ENCODE data around the gene CASP3. TPM values are rescaled to one million over a fixed set of nuclear protein-coding genes. Genes with fewer than 3 reads are reported as not detected.
A peak's percentile ranks its signal among the peaks of the same experiment; 100 is the strongest.

Gene CASP3
- total RNA-seq (2014; rRNA removed; shearing (Covaris generic)) = 62.2 and 63.6 TPM in 2 replicates
- polyA plus RNA-seq (2014; cell fraction: nucleus; rRNA removed) = 35.4 and 40.6 TPM in 2 replicates

- peak; percentile 90 for DNase-seq (ENCODE audit: extremely low read depth, low read depth)
Measured at GRCh38 chr4:184649026-184649970, at the start of gene CASP3, which contains the start of gene PRIMPOL. Gene CASP3 (minus strand): TSS chr4:184649447. CDS start chr4:184638453, 10,994 bp downstream. Gene PRIMPOL (plus strand): TSS chr4:184649738. CDS start chr4:184657141, 7,403 bp downstream.

DNA sequence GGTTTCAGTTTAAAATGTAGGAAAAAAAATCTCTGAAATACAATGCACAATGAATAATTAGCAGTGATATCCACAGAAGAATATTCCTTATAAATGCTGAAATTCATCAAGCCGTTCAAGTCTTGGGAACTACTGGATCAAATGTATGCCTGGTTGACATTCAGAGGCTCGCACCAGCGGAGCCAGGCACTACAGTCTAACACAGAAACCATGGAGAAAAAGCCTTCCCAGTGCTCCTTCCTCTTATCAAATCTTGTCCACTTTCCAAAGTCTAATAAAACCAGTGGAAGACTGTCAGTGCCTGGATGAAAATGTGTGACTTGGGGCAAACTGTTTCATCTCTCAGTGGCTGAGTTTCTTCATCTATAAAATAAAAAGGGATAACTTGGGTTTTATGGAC is 48.7 kb upstream of the CASP3 start:
- no peak for DNase-seq (ENCODE audit: extremely low read depth, low read depth)

- no peak for DNase-seq (ENCODE audit: extremely low read depth, low read depth)
Measured at GRCh38 chr4:184695178-184695896, 46.1 kb upstream of the CASP3 start.

GRCh38 chr4:184694412-184694956 is 45.2 kb upstream of the CASP3 start:
- DNase-seq (ENCODE audit: extremely low read depth, low read depth) = no peak

DNA sequence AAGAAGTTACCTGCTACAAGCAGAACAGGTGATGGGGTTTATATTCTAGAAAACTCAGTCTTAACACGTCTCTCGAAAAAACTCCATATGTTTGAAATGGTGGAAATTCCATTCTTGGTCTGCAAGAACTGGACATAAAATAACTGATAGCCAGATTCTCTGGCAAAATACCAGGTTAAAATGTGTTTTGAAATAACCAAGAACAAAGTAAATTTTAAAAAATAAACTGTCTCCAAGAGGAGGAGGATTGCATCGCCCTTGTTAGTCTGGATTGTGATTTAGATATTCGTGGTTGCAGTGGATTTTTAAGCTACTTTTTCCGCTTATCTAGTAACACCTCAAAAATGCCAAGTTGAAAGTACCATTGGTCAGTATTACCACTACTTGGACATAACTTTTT is 43.8 kb upstream of the CASP3 start:
- no peak for DNase-seq (ENCODE audit: extremely low read depth, low read depth)

DNA sequence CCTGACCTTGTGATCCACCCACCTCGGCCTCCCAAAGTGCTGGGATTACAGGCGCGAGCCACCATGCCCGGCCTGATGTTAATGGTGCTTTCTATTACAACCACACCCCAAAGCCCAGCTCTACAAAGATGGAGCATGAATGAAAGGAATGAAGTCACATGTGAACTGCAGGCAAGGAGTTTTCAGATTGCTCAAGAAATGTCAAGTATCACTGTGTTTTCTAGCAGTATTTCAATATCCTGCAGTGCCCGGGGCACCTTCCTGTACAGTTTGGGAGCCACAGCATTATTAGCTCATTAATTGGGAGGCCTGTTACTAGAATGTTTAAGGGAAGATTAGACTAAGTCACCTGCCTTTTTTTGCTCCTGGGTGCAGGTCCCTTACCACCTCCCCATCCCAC is 40.4 kb upstream of the CASP3 start:
- no peak for DNase-seq (ENCODE audit: extremely low read depth, low read depth)

DNA sequence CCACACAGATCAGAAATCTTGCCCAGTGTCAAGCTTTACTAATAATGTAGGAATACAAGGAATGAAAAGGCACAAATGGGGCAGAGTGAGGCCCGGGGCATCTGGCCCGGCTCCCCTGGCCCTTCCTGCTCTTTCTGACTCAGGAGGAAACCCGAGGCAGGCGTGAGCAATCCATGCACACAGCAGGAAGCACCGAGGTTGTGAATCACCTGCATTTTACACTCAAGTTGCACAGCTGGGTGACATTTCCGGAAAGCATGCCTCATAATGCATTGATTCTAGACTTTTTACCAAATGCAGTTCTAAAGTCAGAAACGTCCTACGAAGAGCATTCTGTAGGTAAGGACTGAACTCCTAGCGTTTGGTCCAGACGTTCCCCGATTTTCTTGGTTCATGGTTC is 39.2 kb upstream of the CASP3 start:
- peak; percentile 83 for DNase-seq (ENCODE audit: extremely low read depth, low read depth)

GRCh38 chr4:184688005-184688404 is 38.8 kb upstream of the CASP3 start:
- peak; percentile 52 for DNase-seq (ENCODE audit: extremely low read depth, low read depth)

DNA sequence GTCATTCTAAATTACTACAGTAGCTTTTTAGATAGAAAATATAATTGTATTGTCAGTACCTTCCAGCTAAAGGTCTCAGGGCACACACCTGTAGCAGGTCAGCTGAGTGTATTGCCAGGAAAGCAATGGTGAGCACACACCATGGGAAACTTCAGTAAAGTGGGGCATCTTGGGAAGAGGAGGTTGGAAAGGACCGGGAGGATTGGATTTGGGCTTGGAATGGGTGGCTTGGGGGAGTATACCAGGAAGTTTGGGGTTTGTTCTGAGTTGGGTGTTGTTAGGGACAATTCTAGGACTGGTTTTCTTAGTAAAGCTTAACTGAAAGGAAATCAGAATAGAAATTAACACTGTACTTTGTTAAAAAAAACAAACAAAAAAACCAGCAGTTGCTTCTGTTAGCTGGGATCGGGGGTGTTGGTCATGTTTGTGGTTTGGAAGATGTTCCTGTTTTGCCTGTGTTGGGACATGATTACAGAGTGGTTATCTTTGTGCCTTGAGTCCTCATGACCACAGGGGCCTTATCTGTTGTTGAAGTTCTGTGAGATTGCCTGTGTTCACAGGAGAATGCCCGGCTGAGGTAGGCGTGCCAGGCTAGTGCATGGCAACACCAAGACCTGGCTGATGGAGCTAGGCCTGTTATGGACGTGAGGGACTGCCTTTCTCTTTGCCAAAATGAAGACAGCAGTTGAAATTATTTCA is 35.4 kb upstream of the CASP3 start:
- no peak for DNase-seq (ENCODE audit: extremely low read depth, low read depth)

- no peak for DNase-seq (ENCODE audit: extremely low read depth, low read depth)
Measured at GRCh38 chr4:184681916-184682315, 32.7 kb upstream of the CASP3 start.

- DNase-seq (ENCODE audit: extremely low read depth, low read depth) = peak; percentile 82
Measured at GRCh38 chr4:184680698-184681097, 31.5 kb upstream of the CASP3 start.

GRCh38 chr4:184675821-184676492 is 26.7 kb upstream of the CASP3 start:
- no peak for DNase-seq (ENCODE audit: extremely low read depth, low read depth)

DNA sequence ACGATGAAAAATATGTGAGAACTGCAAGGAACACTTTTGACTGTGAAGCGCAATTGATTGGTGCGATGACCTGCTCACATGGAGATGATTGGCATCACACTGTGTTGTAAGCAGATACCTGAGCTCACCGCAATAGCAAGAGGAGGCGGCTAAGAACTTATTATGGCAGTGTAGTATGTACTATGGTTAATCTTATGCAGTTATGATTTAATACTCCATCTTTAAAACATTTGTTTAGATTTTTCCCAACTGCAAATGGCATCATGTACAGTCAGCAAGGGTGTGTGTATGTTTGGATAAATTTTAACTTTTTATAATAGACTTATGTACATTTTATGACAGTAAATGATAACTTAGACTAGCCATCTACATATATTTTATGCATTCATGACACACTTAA is 25.8 kb upstream of the CASP3 start:
- no peak for DNase-seq (ENCODE audit: extremely low read depth, low read depth)

DNA sequence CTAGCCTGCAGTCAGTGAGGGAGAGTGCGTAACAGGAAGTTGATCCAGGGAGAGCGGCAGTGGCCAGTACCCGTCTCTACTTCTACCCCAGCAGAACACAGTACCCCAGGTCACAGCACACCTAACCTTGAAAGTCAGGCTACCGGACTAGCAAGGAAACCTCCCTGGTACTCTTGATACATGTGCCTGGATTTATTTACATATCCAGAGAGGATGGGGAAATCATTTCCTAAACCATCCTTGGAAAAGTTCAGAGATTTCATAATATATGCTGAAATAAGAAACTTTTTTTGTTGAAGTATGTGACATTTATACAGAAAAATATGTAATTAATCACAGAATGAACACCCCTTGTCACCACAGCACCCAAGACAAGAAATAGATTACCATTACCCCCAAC is 24.8 kb upstream of the CASP3 start:
- DNase-seq (ENCODE audit: extremely low read depth, low read depth) = no peak

GRCh38 chr4:184672741-184673140 is 23.5 kb upstream of the CASP3 start:
- DNase-seq (ENCODE audit: extremely low read depth, low read depth) = no peak

DNA sequence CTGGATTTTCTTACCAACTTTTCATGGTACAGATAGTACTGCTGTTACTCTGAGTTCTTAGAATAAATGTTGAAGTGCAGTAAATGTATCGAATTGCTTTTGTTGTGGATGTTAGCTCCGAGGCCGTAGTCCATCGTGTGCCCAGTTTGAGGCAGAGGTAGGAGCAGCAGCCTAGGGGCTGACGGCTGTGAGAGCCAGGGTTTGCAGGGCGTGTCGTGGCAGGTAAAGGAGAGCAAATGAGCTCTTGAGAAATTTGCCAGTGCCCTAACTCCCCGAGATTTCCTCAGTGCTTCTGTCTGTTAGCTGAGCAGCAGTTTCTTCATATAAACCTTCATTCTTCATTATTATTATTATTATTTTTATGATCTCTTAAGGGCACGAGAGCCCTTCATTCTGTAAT is 21.9 kb upstream of the CASP3 start:
- no peak for DNase-seq (ENCODE audit: extremely low read depth, low read depth)

GRCh38 chr4:184669251-184669650 is 20.0 kb upstream of the CASP3 start:
- DNase-seq (ENCODE audit: extremely low read depth, low read depth) = no peak

DNA sequence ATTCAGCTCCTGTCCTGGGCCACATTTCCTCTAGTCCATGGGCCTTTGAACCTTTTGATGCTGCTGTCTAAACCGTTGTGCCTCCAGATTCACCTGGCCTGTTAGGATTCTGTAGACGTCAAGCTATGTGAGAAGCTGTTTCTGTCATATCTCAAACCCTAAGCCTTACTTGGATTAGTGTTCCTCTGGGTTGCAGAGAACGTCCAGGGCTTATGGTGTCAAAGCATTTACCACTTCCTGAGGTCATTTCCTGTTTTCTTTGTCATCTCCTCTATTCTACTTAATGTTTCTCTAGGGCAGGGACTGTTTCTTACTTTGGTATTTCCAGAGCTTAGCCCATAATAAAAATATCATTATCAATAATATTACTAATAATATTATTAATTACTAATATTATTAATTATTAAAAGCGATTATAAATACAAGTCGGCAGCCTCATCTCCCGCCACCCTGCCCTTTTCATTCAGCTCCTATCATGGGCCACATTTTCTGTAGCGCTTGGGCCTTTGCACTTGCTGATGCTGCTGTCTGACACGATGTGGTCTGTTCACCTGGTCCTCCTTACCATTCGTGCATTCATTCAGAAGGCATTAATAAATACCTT is 19.4 kb upstream of the CASP3 start:
- no peak for DNase-seq (ENCODE audit: extremely low read depth, low read depth)

DNA sequence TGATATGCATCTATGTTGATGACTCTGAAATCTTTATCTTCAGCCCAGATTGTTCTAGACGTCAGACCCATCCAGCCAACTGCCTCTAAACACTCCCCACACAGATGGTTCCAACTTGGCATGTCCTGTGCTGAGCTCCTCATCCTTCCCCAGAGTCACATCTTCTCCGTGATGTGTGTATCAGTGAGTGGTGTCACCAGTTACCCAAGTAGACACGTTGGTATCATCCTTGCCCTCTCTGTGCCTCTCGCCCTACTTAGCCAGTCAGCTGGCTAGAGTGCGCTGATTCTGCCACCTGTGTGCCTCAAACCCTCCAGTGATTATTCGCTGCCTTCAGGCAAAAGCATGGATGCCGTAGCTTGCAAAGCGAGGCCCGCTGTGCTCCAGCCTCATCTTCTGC is 18.8 kb upstream of the CASP3 start:
- no peak for DNase-seq (ENCODE audit: extremely low read depth, low read depth)

- DNase-seq (ENCODE audit: extremely low read depth, low read depth) = no peak
Measured at GRCh38 chr4:184666670-184667069, 17.4 kb upstream of the CASP3 start.
